Right cardiac atrium (tissue), 5 donors: ENCODE measurements around the gene ARSA. TPM values are rescaled to one million over a fixed set of nuclear protein-coding genes. Genes with fewer than 3 reads are reported as not detected.

Experiments used
- ATAC-seq, 2 donors: fragments of 200-7000 bp; cut with Tn5 transposase; one replicate each; pipeline versions ENCODE4 v1.8.0 to v1.9.1; 2020; ENCODE audit warnings: moderate library complexity in 2 of 2, mild to moderate bottlenecking in 1 of 2
- DNase-seq, 3 donors: peaks; one replicate each; pipeline ENCODE4 v3.0.0-alpha.2; 2020
- H3K27ac ChIP-seq: one replicate; pipeline ENCODE4 v1.5.1; 2013; ENCODE audit warnings: mild to moderate bottlenecking, low read length, control low read depth, moderate library complexity
- H3K27me3 ChIP-seq: one replicate; pipeline ENCODE4 v1.6.1; 2013; ENCODE audit not compliant: control insufficient read depth, insufficient read depth
- H3K4me1 ChIP-seq: one replicate; pipeline ENCODE4 v1.6.1; 2013; ENCODE audit warnings: low read length; ENCODE audit not compliant: control insufficient read depth, insufficient read depth
- H3K4me3 ChIP-seq: one replicate; pipeline ENCODE4 v1.5.1; 2013; ENCODE audit warnings: low read length, control low read depth
- H3K9me3 ChIP-seq: one replicate; pipeline ENCODE4 v1.6.1; 2013; ENCODE audit warnings: low read length; ENCODE audit not compliant: control insufficient read depth
- WGBS: extraction: QIAGEN DNeasy Blood & Tissue Kit; methylation state at CpG from one replicate; pipeline ENCODE4 v1.1.7; 2013; 5-methylcytosine and 5-hydroxymethylcytosine counted together
- intact Hi-C, 4 donors: fragments of 100-400 bp; cut with DNase I; formaldehyde crosslinking; loops; one replicate each; pipeline versions ENCODE4 v1.11.0 to v1.14.0; 2022 to 2023
- polyA plus RNA-seq: library from polyadenylated mRNA; stranded (reverse); fragments of 200-250 nt; gene quantifications from one replicate; pipeline ENCODE4 v1.2.3, GENCODE V29; 2013
- total RNA-seq, 4 donors: library from RNA; stranded (reverse); fragmentation: NEBNext Ultra II Directional; extraction: Animal tissue kit (Norgen Biotek cat#: 25700); gene quantifications; one replicate each; pipeline ENCODE4 v1.2.1, GENCODE V29; 2021
- donor health status: healthy with polysubstance abuse.
- donor health status: DM: no; HTN: yes; CAD: no.
- donor health status: DM: no; HTN: no; CAD: no.
- donor health status: DM: no; HTN: yes; CAD: no; lungs with severe emphysema.
- donor health status: DM: yes; HTN: yes; CAD: no.

The ARSA gene
- total and polyA plus RNA-seq, 5 donors: 30.3 to 37.0 (median 32.7) TPM

DNA sequence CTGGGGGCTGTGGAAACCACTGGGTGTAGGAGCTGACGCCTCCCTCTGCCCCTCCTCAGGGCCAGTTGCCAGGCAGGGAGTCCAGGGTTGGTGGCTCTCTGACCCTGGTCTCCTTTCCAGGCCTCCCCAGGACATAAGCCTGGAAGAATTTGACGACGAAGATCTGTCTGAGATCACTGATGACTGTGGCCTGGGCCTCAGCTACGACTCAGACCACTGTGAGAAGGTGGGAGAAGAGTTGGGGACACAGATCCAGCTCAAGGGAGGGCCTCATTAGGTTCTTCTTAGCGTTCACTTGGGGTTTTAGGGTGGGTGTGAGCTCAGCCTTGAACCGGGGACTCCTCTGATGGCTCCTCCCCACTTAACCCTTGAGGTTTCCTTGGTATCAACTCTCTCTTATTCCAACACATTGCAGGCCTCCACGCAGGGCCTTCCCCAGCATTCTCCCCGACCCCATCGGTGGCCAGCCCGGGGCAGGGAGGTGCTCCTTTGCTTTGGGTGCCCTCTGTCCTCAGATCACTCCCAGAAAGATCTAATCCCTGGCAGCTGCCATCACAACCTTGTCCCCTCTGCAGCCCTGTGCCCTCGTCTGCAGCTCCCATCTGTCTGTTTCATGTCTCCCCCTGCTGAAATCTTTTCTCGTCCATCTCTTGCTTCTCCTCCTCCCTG lies 26.1 kb downstream of the ARSA start:
- DNase-seq: peak in 1 of 3 donors; percentile 34
- no peaks in the 10 kb centered on the region for H3K4me1 ChIP-seq
- 58% methylated on average over 12 of the region's 12 CpGs for WGBS
- intact Hi-C loops: loop anchor here in 1 of 4 donors (10.0 kb wide), 1 partner anchor 107 kb away; no protein-coding TSS in a partner anchor
- H3K27me3 ChIP-seq: no peaks in the 10 kb centered on the region
- no peaks in the 10 kb centered on the region for H3K9me3 ChIP-seq
- no peak for ATAC-seq
- no peak overlapping the region for H3K27ac ChIP-seq
- H3K4me3 ChIP-seq: no peak overlapping the region

DNA sequence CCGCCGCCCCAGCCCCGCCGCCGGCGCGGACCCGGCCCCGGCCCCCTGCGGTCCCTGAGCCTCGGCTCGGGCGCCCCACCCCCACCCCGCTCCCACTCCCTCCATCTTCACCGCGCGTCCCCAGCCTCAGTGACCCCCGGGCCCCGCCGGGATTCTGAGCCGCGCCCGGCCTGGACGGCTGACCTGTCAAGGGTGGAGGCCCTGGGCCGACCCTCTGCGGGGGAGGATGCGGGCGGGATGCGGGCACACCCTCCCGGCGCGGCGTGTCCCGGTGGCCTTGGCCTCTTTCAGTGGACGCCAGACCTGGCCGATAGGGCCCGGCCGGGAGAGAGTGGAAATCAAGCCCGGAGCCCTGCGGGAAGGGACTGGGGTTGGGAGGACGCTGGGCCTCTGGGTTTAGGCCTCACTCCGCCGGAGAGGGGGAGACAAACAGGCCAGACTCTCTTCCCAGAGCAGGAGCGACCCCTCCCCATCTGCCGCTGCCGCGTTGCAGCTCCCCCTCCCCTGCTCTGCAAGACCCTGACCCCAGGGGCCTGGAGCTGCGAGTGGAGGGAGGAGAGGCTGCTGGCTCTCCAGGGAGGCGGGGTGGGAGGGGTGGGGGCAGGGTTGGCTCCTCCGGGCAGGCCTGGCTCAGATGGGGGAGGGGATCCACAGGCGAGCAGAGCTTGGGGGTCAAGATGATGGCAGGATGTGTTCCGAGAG lies 26.8 kb downstream of the ARSA start:
- H3K9me3 ChIP-seq: no peaks in the 10 kb centered on the region
- H3K4me3 ChIP-seq: peak overlapping the region; percentile 78
- intact Hi-C loops: loop anchor here in 1 of 4 donors (10.0 kb wide), 1 partner anchor 106 kb away; no protein-coding TSS in a partner anchor
- H3K27ac ChIP-seq: no peak overlapping the region
- ATAC-seq (no peak), DNase-seq (peak in 2 of 3 donors; percentile 52 to 59)
- no peaks in the 10 kb centered on the region for H3K4me1 ChIP-seq
- no peaks in the 10 kb centered on the region for H3K27me3 ChIP-seq
- WGBS: 9% methylated on average over 51 of the region's 52 CpGs

DNA sequence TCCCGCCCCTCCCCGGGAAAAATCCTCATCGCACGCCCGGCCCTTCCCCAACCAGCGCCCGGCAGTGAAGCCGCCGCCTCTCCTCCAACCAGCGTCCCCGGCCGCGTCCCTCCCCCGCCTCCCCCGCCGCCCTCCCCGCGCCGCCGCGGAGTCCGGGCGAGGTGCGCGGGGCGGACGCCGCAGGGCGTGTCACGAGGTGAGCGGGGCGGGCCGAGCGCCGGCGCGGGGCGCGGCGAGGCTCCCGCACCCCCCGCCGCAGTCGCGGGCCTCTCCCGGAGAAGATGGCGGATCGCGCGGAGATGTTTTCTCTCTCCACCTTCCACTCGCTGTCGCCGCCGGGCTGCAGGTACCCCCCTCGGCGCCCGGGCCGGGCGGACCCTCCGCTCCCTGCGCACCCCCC lies 27.4 kb downstream of the ARSA start, which contains the start of gene MAPK8IP2:
TSS of gene MAPK8IP2 (plus strand) at position 256 of the 400 bp plus-strand sequence. CDS start at position 282, 26 bp downstream.
- no peaks in the 10 kb centered on the region for H3K9me3 ChIP-seq
- peak in 1 of 2 donors; percentile 34 for ATAC-seq
- WGBS: under 1% methylated on average over 61 of the region's 61 CpGs
- no peak within 1 kb of the TSS for H3K27ac ChIP-seq
- intact Hi-C loops: loop anchor here in 1 of 4 donors (10.0 kb wide), 1 partner anchor 106 kb away; no protein-coding TSS in a partner anchor
- no peaks in the 10 kb centered on the region for H3K27me3 ChIP-seq
- peak within 1 kb of the TSS; percentile 78 for H3K4me3 ChIP-seq
- peak in 2 of 3 donors; percentile 49 to 50 for DNase-seq
- H3K4me1 ChIP-seq: no peaks in the 10 kb centered on the region

DNA sequence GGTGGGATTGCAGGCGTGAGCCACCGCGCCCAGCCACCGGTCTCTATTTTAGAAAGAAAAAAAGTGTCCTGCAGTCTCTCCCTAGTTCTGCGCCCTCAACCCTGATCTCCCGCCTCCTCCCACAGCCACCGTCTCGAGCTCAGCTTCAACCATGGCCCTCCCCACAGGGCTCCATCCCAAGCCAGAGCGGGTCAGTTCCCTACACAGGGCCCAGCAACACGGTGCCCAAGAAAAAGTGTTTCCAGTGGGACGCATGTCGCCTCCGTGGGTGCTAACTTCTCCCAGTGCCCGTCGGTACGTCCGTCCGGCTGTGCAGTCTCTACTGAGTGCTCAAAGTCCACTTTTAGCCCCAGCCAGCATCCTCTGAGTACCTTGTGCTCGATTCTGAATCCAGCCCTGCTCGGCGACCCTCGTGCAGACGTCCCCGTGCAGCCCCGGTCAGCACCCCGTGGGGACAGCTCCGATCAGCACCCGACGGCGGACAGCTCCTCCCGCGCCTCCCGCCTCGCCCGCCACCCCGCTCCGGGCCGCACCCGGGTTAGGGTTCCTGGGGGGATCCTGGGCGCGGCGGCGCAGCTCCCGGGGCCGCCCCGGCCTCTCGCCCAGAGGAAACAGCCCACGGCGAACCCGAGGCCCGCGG lies 28.0 kb downstream of the ARSA start:
- DNase-seq (peak; percentile 57 to 87 (median 84)), ATAC-seq (peak; percentile 66 to 77)
- H3K27ac ChIP-seq: no peak overlapping the region
- no peaks in the 10 kb centered on the region for H3K27me3 ChIP-seq
- peak overlapping the region; percentile 78 for H3K4me3 ChIP-seq
- WGBS: 15% methylated on average over 52 of the region's 52 CpGs
- H3K4me1 ChIP-seq: no peaks in the 10 kb centered on the region
- no peaks in the 10 kb centered on the region for H3K9me3 ChIP-seq
- intact Hi-C loops: loop anchor here in 1 of 4 donors (10.0 kb wide), 1 partner anchor 105 kb away; no protein-coding TSS in a partner anchor

DNA sequence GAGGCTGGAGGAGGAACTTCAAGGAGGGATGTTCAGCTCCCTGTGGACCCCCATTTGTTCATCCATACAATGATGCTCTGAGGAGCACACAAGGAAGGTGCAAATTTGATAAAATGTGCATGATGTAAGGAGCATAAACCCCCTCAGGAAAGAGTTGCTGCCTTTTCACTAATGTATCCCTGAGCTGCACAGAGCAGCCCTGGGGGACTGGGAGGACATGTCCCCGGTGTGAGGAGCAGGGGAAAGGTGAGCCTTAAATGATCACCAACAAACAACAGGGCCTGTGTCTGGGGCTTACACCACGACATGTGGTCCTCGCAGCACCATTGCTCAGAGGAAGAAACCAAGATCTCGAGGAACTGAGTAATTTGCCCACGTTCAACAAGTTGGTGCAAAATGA lies 30.9 kb downstream of the ARSA start:
- H3K27ac ChIP-seq: no peak overlapping the region
- H3K9me3 ChIP-seq: no peaks in the 10 kb centered on the region
- no peak overlapping the region for H3K4me3 ChIP-seq
- ATAC-seq: no peak
- H3K4me1 ChIP-seq: no peaks in the 10 kb centered on the region
- no peaks in the 10 kb centered on the region for H3K27me3 ChIP-seq
- WGBS: 89% methylated on average over 5 of the region's 5 CpGs
- no peak for DNase-seq
- intact Hi-C loops: no loop called here

DNA sequence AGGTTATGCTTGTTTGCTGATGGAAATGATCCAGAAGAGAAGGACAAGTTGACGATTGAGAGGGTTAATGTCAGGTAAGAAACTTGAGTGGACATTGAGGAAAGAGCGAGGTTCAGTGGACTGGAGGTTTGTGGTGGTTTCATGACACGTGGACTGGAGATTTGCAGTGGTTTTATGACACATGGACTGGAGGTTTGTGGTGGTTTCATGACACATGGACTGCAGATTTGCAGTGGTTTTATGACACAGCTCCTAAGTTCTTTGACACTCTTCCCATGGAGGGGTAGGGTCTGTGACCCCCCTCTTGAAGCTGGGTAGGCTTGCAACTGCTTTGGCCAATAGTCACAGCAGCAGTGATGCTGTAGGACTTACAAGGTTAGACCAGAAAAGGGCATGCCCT lies 32.8 kb downstream of the ARSA start:
- ATAC-seq (no peak), DNase-seq (no peak)
- no peaks in the 10 kb centered on the region for H3K9me3 ChIP-seq
- H3K27ac ChIP-seq: no peak overlapping the region
- intact Hi-C loops: no loop called here
- no peaks in the 10 kb centered on the region for H3K4me1 ChIP-seq
- H3K27me3 ChIP-seq: no peaks in the 10 kb centered on the region
- H3K4me3 ChIP-seq: no peak overlapping the region
- WGBS: 90% methylated on average over 3 of the region's 3 CpGs

DNA sequence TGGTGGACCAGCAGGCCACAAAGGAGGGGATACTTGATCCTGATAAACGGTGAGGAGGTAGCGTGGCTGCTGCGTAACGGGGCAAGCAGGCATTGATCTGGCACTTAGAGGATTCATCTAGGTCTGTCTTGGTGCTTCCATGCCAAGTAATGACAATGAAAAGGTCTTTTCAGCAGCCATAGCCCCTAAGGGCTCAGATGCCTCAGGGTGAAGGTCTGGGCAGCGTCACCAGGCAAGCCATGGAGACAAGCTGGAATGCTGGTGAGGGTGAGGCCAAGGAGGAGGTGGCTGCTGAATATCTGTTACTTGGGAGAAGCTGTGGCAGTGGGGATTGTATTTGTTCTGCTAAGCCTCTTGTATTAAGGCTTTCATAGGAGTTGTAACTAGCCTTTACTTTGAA lies 40.5 kb downstream of the ARSA start:
- peaks cover 4% of the 10 kb centered on the region for H3K4me1 ChIP-seq
- 91% methylated on average over 5 of the region's 5 CpGs for WGBS
- no peak overlapping the region for H3K27ac ChIP-seq
- no peaks in the 10 kb centered on the region for H3K9me3 ChIP-seq
- no peaks in the 10 kb centered on the region for H3K27me3 ChIP-seq
- ATAC-seq: no peak
- peak in 1 of 3 donors; percentile 4 for DNase-seq
- no peak overlapping the region for H3K4me3 ChIP-seq
- intact Hi-C loops: no loop called here

DNA sequence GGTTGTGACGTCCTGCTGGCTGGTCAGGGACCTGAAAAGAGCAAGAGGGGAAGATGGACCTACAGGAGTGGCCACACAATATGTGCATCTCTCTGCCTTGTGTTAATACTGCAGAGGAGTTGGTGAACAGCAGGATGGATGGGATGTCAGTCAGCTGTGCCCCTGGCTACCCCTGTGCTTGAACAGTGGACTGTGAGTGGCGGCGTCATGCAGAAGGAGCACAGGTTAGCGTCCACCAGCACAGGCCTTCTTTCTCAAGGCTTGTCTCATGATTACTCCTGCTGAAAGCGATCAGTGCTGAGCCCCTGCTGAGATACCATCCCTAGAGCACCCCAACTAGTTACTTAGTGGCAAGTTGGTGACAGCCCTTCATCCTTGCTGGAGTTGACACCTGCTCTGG lies 41.5 kb downstream of the ARSA start:
- Histone ChIP-seq H3K9me3 (no peaks in the 10 kb centered on the region), H3K4me1 (peaks cover 7% of the 10 kb centered on the region), H3K27ac (no peak overlapping the region), H3K27me3 (no peaks in the 10 kb centered on the region), H3K4me3 (no peak overlapping the region)
- intact Hi-C loops: no loop called here
- DNase-seq (no peak), ATAC-seq (no peak)
- 82% methylated on average over 5 of the region's 5 CpGs for WGBS

DNA sequence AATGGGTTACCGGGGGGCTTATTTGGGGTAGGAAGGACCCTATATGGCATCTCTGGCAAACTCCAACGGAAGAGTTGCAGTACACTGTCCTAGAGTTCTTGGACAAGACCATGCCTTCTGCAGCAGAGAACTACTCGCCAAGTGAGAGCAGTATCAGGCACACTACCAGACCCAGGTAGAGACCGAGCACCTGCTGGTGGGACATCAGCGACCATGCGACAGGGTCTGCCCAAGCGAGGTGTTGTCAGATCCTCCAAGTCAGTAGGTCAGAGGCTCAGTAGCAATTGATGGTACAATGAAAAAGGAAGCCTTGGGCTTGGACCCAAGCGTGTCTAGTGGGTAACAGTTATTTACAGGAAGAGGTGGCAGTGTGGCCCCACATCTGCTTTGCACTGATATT lies 42.2 kb downstream of the ARSA start:
- ATAC-seq (no peak), DNase-seq (peak in 1 of 3 donors; percentile 22)
- no peak overlapping the region for H3K4me3 ChIP-seq
- no peak overlapping the region for H3K27ac ChIP-seq
- intact Hi-C loops: no loop called here
- peaks cover 7% of the 10 kb centered on the region for H3K4me1 ChIP-seq
- no peaks in the 10 kb centered on the region for H3K27me3 ChIP-seq
- WGBS: 88% methylated on average over 8 of the region's 8 CpGs
- no peaks in the 10 kb centered on the region for H3K9me3 ChIP-seq

DNA sequence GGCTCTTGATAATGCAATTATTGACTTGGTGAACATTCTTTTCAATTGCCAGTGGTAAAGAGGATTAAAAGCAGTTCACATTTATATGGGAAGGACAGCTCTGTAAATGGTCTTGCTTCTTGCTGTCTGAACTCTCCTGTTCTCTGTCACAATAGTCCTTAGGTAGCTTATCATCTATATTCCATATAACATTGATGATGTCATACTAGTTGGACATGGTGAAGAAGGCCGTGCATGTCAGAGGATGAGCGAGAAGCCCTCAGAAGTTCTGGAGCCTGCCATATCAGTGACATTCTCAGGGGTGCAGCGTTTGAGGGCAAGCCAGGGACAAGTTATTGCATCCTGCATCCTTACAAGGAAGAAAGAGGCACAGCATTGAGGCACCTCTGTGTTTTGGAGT lies 42.7 kb downstream of the ARSA start:
- no peak overlapping the region for H3K27ac ChIP-seq
- DNase-seq: no peak
- H3K4me1 ChIP-seq: peaks cover 7% of the 10 kb centered on the region
- 86% methylated on average over 3 of the region's 3 CpGs for WGBS
- no peak for ATAC-seq
- no peak overlapping the region for H3K4me3 ChIP-seq
- no peaks in the 10 kb centered on the region for H3K9me3 ChIP-seq
- H3K27me3 ChIP-seq: no peaks in the 10 kb centered on the region
- intact Hi-C loops: no loop called here
